ENCODE results near the gene GXYLT2. TPM values are rescaled to one million over a fixed set of nuclear protein-coding genes. Genes with fewer than 3 reads are reported as not detected.
A peak's percentile ranks its signal among the peaks of the same experiment; 100 is the strongest.

Gene GXYLT2
- total RNA-seq, 3 donors from 2014 or later, result 5.3 to 12.5 (median 6.1) TPM

DNA sequence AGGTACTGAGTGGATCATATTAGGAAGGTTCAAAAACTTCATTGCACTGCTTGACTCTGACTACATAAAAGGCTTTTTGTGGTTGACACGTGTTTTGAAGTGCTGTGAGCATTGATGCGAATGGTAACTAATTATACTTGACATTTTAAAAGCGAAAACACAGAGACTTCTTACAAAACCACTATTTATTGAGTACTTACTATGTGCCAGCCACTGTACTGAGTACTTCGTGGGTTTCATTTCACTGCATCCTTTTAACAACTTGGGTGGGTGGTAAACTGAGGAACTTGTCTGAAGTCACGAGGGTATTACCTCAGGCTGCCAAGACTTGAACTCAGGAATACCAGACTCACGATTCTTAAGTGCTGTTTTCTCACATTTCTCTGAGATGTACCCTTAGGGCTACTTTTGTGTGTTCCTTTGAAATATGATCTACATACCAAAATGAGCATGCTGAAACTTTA, 63.4 kb downstream of the GXYLT2 start:
- Histone ChIP-seq H3K4me3 (no peak overlapping the region), H3K9me3 (no peaks in the 10 kb centered on the region), H3K4me1 (ENCODE audit: low read depth) (no peaks in the 10 kb centered on the region), H3K36me3 (ENCODE audit: low read depth) (no peaks in the 10 kb centered on the region)
- TF ChIP-seq, protein P1, sequence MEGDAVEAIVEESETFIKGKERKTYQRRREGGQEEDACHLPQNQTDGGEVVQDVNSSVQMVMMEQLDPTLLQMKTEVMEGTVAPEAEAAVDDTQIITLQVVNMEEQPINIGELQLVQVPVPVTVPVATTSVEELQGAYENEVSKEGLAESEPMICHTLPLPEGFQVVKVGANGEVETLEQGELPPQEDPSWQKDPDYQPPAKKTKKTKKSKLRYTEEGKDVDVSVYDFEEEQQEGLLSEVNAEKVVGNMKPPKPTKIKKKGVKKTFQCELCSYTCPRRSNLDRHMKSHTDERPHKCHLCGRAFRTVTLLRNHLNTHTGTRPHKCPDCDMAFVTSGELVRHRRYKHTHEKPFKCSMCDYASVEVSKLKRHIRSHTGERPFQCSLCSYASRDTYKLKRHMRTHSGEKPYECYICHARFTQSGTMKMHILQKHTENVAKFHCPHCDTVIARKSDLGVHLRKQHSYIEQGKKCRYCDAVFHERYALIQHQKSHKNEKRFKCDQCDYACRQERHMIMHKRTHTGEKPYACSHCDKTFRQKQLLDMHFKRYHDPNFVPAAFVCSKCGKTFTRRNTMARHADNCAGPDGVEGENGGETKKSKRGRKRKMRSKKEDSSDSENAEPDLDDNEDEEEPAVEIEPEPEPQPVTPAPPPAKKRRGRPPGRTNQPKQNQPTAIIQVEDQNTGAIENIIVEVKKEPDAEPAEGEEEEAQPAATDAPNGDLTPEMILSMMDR (IDR thresholded peaks at IDR 0.05), result no peak
- ATAC-seq (no peak), DNase-seq (no peak)
- intact Hi-C loops (cut with DNase I, micrococcal nuclease), result no loop called here

DNA sequence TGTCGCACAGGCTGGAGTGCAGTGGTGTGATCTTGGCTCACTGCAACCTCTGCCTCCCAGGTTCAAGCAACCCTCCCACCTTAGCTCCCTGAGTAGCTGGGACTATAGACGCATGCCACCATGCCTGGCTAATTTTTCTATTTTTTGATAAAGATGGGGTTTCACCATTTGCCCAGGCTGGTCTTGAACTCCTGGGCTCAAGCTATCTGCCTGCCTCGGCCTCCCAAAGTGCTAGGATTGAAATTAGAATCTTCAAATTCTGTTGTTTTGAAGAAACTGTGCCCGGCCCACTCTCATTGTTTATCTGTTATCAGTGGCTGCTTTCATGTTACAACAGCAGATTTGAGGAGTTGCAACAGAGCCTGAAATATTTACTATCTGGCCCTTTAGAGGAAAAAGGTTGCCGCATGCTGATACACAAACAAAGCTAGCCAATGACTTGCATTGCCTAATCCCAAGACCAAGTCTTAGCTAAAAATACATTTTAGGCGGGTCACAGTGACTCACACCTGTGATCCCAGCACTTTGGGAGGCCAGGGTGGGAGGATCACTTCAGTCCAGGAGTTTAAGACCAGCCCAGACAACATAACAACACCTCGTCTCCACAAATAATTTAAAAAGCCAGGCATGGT, 65.6 kb downstream of the GXYLT2 start:
- ATAC-seq, result no peak
- H3K4me1 ChIP-seq (ENCODE audit: low read depth), result no peaks in the 10 kb centered on the region
- intact Hi-C loops (cut with DNase I, micrococcal nuclease), result no loop called here
- no peaks in the 10 kb centered on the region for H3K36me3 ChIP-seq (ENCODE audit: low read depth)
- H3K4me3 ChIP-seq, result no peak overlapping the region
- DNase-seq, result no peak
- TF ChIP-seq, protein P1 (IDR thresholded peaks at IDR 0.05), result no peak
- no peaks in the 10 kb centered on the region for H3K9me3 ChIP-seq

DNA sequence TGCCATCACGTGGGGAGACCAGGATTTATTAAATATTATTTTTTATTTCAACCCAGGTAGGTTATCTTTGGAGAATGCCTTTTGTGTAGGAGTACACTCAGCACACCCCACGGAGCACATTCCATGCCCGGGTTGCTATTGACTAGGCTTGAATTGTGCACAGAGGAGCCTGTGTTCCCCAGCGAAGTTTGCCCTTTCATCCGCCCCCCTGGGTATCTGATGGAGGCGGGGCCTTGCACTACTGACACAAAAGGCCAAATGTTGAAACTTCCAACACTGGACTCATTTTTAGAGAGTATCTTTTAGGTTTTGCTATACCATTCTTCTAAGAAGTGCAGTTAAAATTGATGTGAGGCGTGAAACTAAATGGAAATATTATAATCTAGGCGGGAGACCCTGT, 69.5 kb downstream of the GXYLT2 start:
- DNase-seq (no peak), ATAC-seq (no peak)
- H3K36me3 ChIP-seq (ENCODE audit: low read depth), result no peaks in the 10 kb centered on the region
- H3K9me3 ChIP-seq, result no peaks in the 10 kb centered on the region
- TF ChIP-seq, protein P1 (IDR thresholded peaks at IDR 0.05), result no peak
- H3K4me3 ChIP-seq, result no peak overlapping the region
- H3K4me1 ChIP-seq (ENCODE audit: low read depth), result peaks cover 7% of the 10 kb centered on the region
- intact Hi-C loops (cut with DNase I, micrococcal nuclease), result no loop called here

DNA sequence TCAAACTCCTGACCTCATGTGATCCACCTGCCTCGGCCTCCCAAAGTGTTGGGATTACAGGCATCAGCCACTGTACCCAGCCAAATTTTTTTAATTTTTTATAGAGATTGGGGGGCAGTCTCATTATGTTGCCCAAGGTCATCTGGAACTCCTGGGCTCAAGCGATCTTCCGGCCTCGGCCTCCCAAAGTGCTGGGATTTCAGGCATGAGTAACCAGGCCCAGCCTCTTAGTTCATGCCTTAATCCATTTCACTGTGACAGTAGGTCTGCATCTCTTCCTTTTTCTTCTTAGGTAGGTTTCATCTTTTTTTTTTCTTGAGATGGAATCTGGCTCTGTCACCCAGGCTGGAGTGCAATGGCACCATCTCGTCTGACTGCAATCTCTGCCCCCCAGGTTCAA, 71.5 kb downstream of the GXYLT2 start:
- Histone ChIP-seq H3K4me1 (ENCODE audit: low read depth) (peaks cover 7% of the 10 kb centered on the region), H3K36me3 (ENCODE audit: low read depth) (no peaks in the 10 kb centered on the region), H3K9me3 (no peaks in the 10 kb centered on the region), H3K4me3 (no peak overlapping the region)
- no peak for DNase-seq
- intact Hi-C loops (cut with DNase I, micrococcal nuclease), result no loop called here
- ATAC-seq, result no peak
- TF ChIP-seq, protein P1 (IDR thresholded peaks at IDR 0.05), result no peak

DNA sequence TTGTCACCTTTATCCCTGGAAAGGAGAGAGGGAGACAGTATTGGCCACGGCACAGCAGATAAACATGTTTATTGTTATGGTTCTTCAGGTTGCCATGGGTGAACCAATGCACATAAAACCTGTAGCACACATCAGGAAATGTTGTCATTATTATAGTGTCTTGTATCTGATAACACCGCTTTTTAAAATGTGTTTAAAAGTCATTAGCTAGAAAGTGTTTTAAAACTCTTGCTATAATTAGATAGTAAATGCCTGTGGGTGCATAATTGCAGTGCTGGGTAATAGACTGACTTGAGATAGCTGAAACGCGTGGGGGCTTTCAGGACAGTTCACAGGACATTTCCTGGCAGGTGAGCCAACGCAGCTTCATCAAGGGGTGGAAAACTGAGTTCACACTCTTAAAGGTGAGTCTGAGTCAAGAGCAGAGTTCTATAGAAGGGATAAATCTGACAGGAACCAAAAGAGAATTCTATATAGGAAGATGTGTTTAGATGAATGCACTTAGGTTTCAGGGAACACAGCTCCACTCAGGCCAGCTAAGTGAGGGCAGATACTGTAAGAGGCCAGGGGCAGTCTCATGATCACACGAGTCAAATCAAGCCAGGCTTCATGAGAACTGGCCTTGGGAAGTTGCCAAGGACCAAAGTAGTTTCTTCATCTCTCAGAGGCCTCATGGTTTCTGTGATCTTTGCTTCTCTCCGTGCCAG, 73.1 kb downstream of the GXYLT2 start:
- H3K4me1 ChIP-seq (ENCODE audit: low read depth), result peaks cover 7% of the 10 kb centered on the region
- intact Hi-C loops (cut with DNase I, micrococcal nuclease), result no loop called here
- ATAC-seq, result peak; percentile 96
- TF ChIP-seq, protein P1 (IDR thresholded peaks at IDR 0.05), result no peak
- DNase-seq, result peak in 1 of 3 donors; percentile 47
- no peaks in the 10 kb centered on the region for H3K36me3 ChIP-seq (ENCODE audit: low read depth)
- no peak overlapping the region for H3K4me3 ChIP-seq
- H3K9me3 ChIP-seq, result no peaks in the 10 kb centered on the region
